HepG2 (cell line): ENCODE results near the gene PCDHGA12. TPM values are rescaled to one million over a fixed set of nuclear protein-coding genes. Genes with fewer than 3 reads are reported as not detected.

Experiments used
- ATAC-seq: fragments of 200-7000 bp; cut with Tn5 transposase; 3 replicates; pipeline ENCODE4 v1.9.1; 2020; ENCODE audit warnings: mild to moderate bottlenecking, moderate library complexity
- BruUV-seq: library from RNA; stranded (reverse); fragments of 400-500 nt; replicated peaks from 2 replicates; lab custom pipeline; 2021; lab: Mats Ljungman, UMichigan
- CTCF ChIA-PET: fragments of 300-600 bp; formaldehyde crosslinking; extraction: SDS; loops from one replicate; lab custom pipeline; 2021; ENCODE audit warnings: low total read pairs, inconsistent platforms, low intra/inter-chr PET ratio; lab: Yijun Ruan, JAX
- POLR2A ChIA-PET: fragments of 350-600 bp; sonication (Branson Sonifier 250); formaldehyde crosslinking; loops from one replicate; lab custom pipeline; 2020; ENCODE audit warnings: antibody characterized with exemption, inconsistent platforms; lab: Yijun Ruan, JAX
- DNase-seq: peaks from one replicate; pipeline ENCODE4 v3.0.0-alpha.2; 2015; ENCODE audit warnings: low spot score
- FAIRE-seq: peaks from 3 replicates; lab custom pipeline; 2011; peaks lifted over from hg19 to GRCh38; lab: Jason Lieb, UNC
- H2AFZ ChIP-seq: one replicate; pipeline ENCODE4 v1.6.1; 2011; ENCODE audit warnings: low read length, inconsistent platforms
- H3K27ac ChIP-seq: fragments of 300-600 bp; 3 replicates; pipeline ENCODE4 v1.8.0; 2011; ENCODE audit warnings: mixed run types, mild to moderate bottlenecking, mixed read lengths, low read length, inconsistent platforms; ENCODE audit not compliant: insufficient read depth; ENCODE audit errors: extremely low read length
- H3K27me3 ChIP-seq, 2 experiments: fragments of 200-600 bp in 1 of 2; 2 replicates in 1 of 2; 3 replicates in 1 of 2; pipeline versions ENCODE4 v1.6.0 to v1.8.0; 2011; ENCODE audit warnings: low read length in 2 of 2, mild to moderate bottlenecking in 2 of 2, moderate library complexity in 2 of 2, inconsistent platforms in 1 of 2; ENCODE audit not compliant: insufficient read depth in 2 of 2, control insufficient read depth in 1 of 2
- H3K36me3 ChIP-seq, 2 experiments: fragments of 200-600 bp in 1 of 2; replicated peaks in 1 of 2; 2 replicates in 1 of 2; 3 replicates in 1 of 2; pipeline versions ENCODE4 v1.5.1 to v1.8.0; 2011; ENCODE audit warnings: low read length in 2 of 2, inconsistent platforms in 1 of 2; ENCODE audit not compliant: insufficient read depth in 2 of 2, control insufficient read depth in 1 of 2
- H3K4me1 ChIP-seq: 2 replicates; pipeline ENCODE4 v1.5.1; 2012; ENCODE audit warnings: low read length, inconsistent platforms; ENCODE audit not compliant: insufficient read depth
- H3K4me2 ChIP-seq: 2 replicates; pipeline ENCODE4 v1.6.0; 2011; ENCODE audit warnings: low read depth, low read length, inconsistent platforms
- H3K4me3 ChIP-seq, 3 experiments: fragments of 200-600 bp in 1 of 3; sonication (generic), shearing (Covaris generic) in 1 of 3; replicated peaks in 1 of 3; 2 replicates each; pipeline ENCODE4 v1.5.1; 2011 to 2016; ENCODE audit warnings: low read length in 3 of 3, inconsistent platforms in 2 of 3, low read depth in 2 of 3, mild to moderate bottlenecking in 2 of 3, control low read depth in 1 of 3, mixed read lengths in 1 of 3; ENCODE audit not compliant: insufficient read depth in 1 of 3
- H3K79me2 ChIP-seq: one replicate; pipeline ENCODE4 v1.6.1; 2011; ENCODE audit warnings: low read length, inconsistent platforms; ENCODE audit not compliant: insufficient read depth
- H3K9ac ChIP-seq: 2 replicates; pipeline ENCODE4 v1.6.0; 2011; ENCODE audit warnings: mild to moderate bottlenecking, low read depth, low read length, inconsistent platforms; ENCODE audit not compliant: insufficient read depth
- H3K9me3 ChIP-seq: 2 replicates; pipeline ENCODE4 v1.5.1; 2012; ENCODE audit warnings: mild to moderate bottlenecking, low read length
- H4K20me1 ChIP-seq: 2 replicates; pipeline ENCODE4 v1.6.0; 2011; ENCODE audit warnings: inconsistent platforms, mild to moderate bottlenecking, low read length, moderate library complexity; ENCODE audit not compliant: insufficient read depth
- AGO1 ChIP-seq: fragments of 200-400 bp; formaldehyde crosslinking; IDR thresholded peaks from 2 replicates; pipeline ENCODE4 v1.6.1; 2017; ENCODE audit warnings: mild to moderate bottlenecking, low read depth, low read length, moderate library complexity; ENCODE audit not compliant: poor library complexity, severe bottlenecking
- FOXC1 ChIP-seq: sonication (generic); formaldehyde crosslinking; IDR thresholded peaks from 2 replicates; pipeline ENCODE4 v1.8.0; 2022; ENCODE audit warnings: mild to moderate bottlenecking, missing genetic modification reagents, borderline replicate concordance
- HDAC1 ChIP-seq: sonication (generic); formaldehyde crosslinking; IDR thresholded peaks from 2 replicates; pipeline ENCODE4 v1.5.1; 2020; ENCODE audit warnings: mild to moderate bottlenecking, missing genetic modification reagents
- PAXIP1 ChIP-seq: sonication (generic); formaldehyde crosslinking; conservative IDR thresholded peaks from 2 replicates; pipeline ENCODE4 v1.4.0; 2020; ENCODE audit warnings: mild to moderate bottlenecking, missing genetic modification reagents, moderate library complexity
- SRSF1 ChIP-seq: fragments of 200-400 bp; formaldehyde crosslinking; optimal IDR thresholded peaks from 2 replicates; pipeline ENCODE3; 2017; ENCODE audit warnings: mild to moderate bottlenecking, low read depth, low read length, moderate library complexity
- ZBTB33 ChIP-seq: sonication (generic); formaldehyde crosslinking; IDR thresholded peaks from 2 replicates; pipeline ENCODE4 v1.4.0; 2020; ENCODE audit warnings: missing genetic modification reagents
- ZBTB42 ChIP-seq: sonication (generic); formaldehyde crosslinking; IDR thresholded peaks from 2 replicates; pipeline ENCODE4 v1.5.0; 2020; ENCODE audit warnings: mild to moderate bottlenecking, missing genetic modification reagents
- ZFP90 ChIP-seq: sonication (generic); formaldehyde crosslinking; IDR thresholded peaks from 2 replicates; pipeline ENCODE4 v1.8.0; 2022; ENCODE audit warnings: missing genetic modification reagents, mild to moderate bottlenecking, inconsistent platforms, borderline replicate concordance
- ZNF616 ChIP-seq: sonication (generic); formaldehyde crosslinking; IDR thresholded peaks from 2 replicates; pipeline ENCODE4 v1.5.0; 2020; ENCODE audit warnings: low read depth, mild to moderate bottlenecking, missing genetic modification reagents
- ZNF772 ChIP-seq: sonication (generic); formaldehyde crosslinking; IDR thresholded peaks from 2 replicates; pipeline ENCODE4 v1.5.0; 2020; ENCODE audit warnings: mild to moderate bottlenecking, missing genetic modification reagents
- ZSCAN31 ChIP-seq: sonication (generic); formaldehyde crosslinking; IDR thresholded peaks from 2 replicates; pipeline ENCODE4 v1.5.0; 2020; ENCODE audit warnings: low read depth, mild to moderate bottlenecking, missing genetic modification reagents
- WGBS: methylation state at CpG from one replicate; pipeline ENCODE4 v1.1.6; 2017; ENCODE audit warnings: low lambda C conversion rate; 5-methylcytosine and 5-hydroxymethylcytosine counted together
- in situ Hi-C: cut with HindIII; loops from 2 replicates; pipeline ENCODE4 v1.10.0; 2017; ENCODE audit warnings: low pct_unique_long_range_greater_than_20kb; ENCODE audit not compliant: extremely low pct_ligation_motif_present
- intact Hi-C: fragments of 100-400 bp; cut with micrococcal nuclease; formaldehyde crosslinking; loops from one replicate; pipeline ENCODE4 v1.10.0; 2022; ENCODE audit not compliant: unreplicated experiment
- polyA plus RNA-seq, 8 experiments: library from polyadenylated mRNA; depleted of rRNA in 3 of 8; stranded (reverse) in 7 of 8; unstranded in 1 of 8; fragments of >200 nt; fragmentation: Illumina TruSeq in 4 of 8; extraction: Trizol in 4 of 8; gene quantifications; 2 replicates each; pipeline versions ENCODE4 v1.2.1 to v1.2.3, GENCODE V29; 2011 to 2016; ENCODE audit warnings: low read depth in 4 of 8, missing spikeins in 1 of 8, mixed read lengths in 1 of 8; ENCODE audit not compliant: insufficient read depth in 1 of 8
- total RNA-seq, 5 experiments: library from RNA; depleted of rRNA; stranded (reverse); fragments of >200 nt; fragmentation: Illumina TruSeq; extraction: Trizol; gene quantifications; 2 replicates each; pipeline ENCODE4 v1.2.3, GENCODE V29; 2016; ENCODE audit warnings: low read depth in 1 of 5

The PCDHGA12 gene
- total and polyA plus RNA-seq, 2 of the 13 experiments (the other 11 are each of a cell fraction or from before 2014, with no cell fraction given), result 0.07 to 0.13 TPM

- no peaks in the 10 kb centered on the region for H4K20me1 ChIP-seq
- H2AFZ ChIP-seq, result no peak overlapping the region
- no peak overlapping the region for H3K4me2 ChIP-seq
- FAIRE-seq, result no peak
- in situ Hi-C loops (no loop called here), intact Hi-C loops (no loop called here)
- H3K79me2 ChIP-seq, result no peaks in the 10 kb centered on the region
- H3K9ac ChIP-seq, result no peak overlapping the region
- BruUV-seq, result no TSS peak
- POLR2A ChIA-PET, result no interaction called here
- TF ChIP-seq ZSCAN31 (CRISPR knock-in tag), result no peak
- TF ChIP-seq ZBTB33 (CRISPR knock-in tag), result no peak
- TF ChIP-seq ZNF772 (CRISPR knock-in tag), result no peak
- TF ChIP-seq HDAC1, result no peak
- no peak for TF ChIP-seq ZNF616 (CRISPR knock-in tag)
- no peak for TF ChIP-seq ZFP90
- no peak for TF ChIP-seq AGO1
- no peak for TF ChIP-seq FOXC1
- no peak for TF ChIP-seq ZBTB42 (CRISPR knock-in tag)
- no peak for TF ChIP-seq PAXIP1 (CRISPR knock-in tag)
- TF ChIP-seq SRSF1, result no peak
- H3K4me3 ChIP-seq, result no peak overlapping the region
- no peaks in the 10 kb centered on the region for H3K36me3 ChIP-seq
- no peak for ATAC-seq
- H3K9me3 ChIP-seq, result peaks cover 30% of the 10 kb centered on the region
- WGBS, result 60% methylated on average over 13 of the region's 13 CpGs
- H3K27ac ChIP-seq, result no peak overlapping the region
- CTCF ChIA-PET, result interaction anchor here (1.4 kb wide), 1 partner anchor 103 kb away, joined by 8 read pairs; no protein-coding TSS in a partner anchor
- H3K27me3 ChIP-seq, result no peaks in the 10 kb centered on the region
- DNase-seq, result no peak
- no peaks in the 10 kb centered on the region for H3K4me1 ChIP-seq
Measured at GRCh38 chr5:141421489-141421855, 8.8 kb upstream of the PCDHGA12 start.
